Nephron progenitor cell (in vitro differentiated cells): Measurements from ENCODE around the gene ARHGEF37.

Source experiments
- DNase-seq: peaks from one replicate; pipeline ENCODE4 v3.0.0; 2021
- H3K27ac Mint-ChIP-seq: 2 replicates; pipeline ENCODE4 v1.8.0; 2021; ENCODE audit warnings: mild to moderate bottlenecking, moderate library complexity, mixed read lengths
- H3K27me3 Mint-ChIP-seq: 2 replicates; pipeline ENCODE4 v1.8.0; 2021; ENCODE audit warnings: mild to moderate bottlenecking, low read depth, mixed read lengths; ENCODE audit not compliant: poor library complexity
- H3K36me3 Mint-ChIP-seq: 2 replicates; pipeline ENCODE4 v1.8.0; 2021; ENCODE audit warnings: low read depth, mixed read lengths
- H3K4me1 Mint-ChIP-seq: 2 replicates; pipeline ENCODE4 v1.8.0; 2021; ENCODE audit warnings: mixed read lengths
- H3K4me3 Mint-ChIP-seq: 2 replicates; pipeline ENCODE4 v1.8.0; 2021; ENCODE audit warnings: mild to moderate bottlenecking, moderate library complexity, mixed read lengths
- H3K9me3 Mint-ChIP-seq: 2 replicates; pipeline ENCODE4 v1.8.0; 2021; ENCODE audit warnings: mild to moderate bottlenecking, moderate library complexity, mixed read lengths
- CTCF ChIP-seq: fragments of 200-600 bp; sonication (generic); IDR thresholded peaks from 2 replicates; pipeline ENCODE4 v1.5.0; 2021; ENCODE audit warnings: antibody characterized with exemption

ARHGEF37 gene

GRCh38 chr5:149654883-149655505, 73.7 kb downstream of the ARHGEF37 start:
- Mint-ChIP-seq H3K9me3 (no peaks in the 10 kb centered on the region), H3K27ac (no peak overlapping the region), H3K4me1 (peaks cover 20% of the 10 kb centered on the region), H3K36me3 (no peaks in the 10 kb centered on the region), H3K4me3 (no peak overlapping the region), H3K27me3 (peaks cover 15% of the 10 kb centered on the region)
- DNase-seq: no peak
- no peak for TF ChIP-seq CTCF

DNA sequence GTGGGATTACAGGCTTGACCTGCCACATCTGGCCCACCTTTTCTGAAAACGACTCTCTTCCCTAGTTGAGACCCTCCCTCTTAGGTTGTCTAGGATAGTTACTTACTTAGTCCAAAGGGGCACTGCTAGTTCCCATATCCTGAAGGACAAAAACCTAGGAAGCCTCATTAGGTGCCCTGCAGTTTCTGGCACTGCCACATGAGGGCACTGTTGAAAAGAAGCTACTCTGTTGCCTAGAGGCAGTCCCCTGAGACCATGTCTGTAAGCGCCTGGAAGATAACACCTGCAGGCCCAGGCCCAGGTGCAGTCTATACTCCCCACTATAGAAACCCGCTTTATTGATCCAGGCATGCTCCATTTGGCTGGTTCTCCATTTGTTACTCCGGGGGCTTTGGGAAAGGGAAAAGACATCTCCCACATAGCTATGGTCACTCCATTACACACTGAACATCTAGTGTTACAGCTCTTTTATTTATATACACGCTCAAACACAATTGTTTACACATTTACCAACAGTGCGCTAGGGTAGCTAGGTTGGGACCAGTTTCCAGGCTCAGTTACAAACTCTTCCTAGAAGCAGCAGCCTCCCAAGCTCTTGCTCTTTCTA, 75.4 kb downstream of the ARHGEF37 start:
- no peak overlapping the region for H3K27ac Mint-ChIP-seq
- peaks cover 20% of the 10 kb centered on the region for H3K4me1 Mint-ChIP-seq
- no peak overlapping the region for H3K4me3 Mint-ChIP-seq
- peaks cover 15% of the 10 kb centered on the region for H3K27me3 Mint-ChIP-seq
- peak; percentile 56 for DNase-seq
- TF ChIP-seq CTCF: peak; percentile 63
- no peaks in the 10 kb centered on the region for H3K36me3 Mint-ChIP-seq
- H3K9me3 Mint-ChIP-seq: no peaks in the 10 kb centered on the region

GRCh38 chr5:149657324-149657723, 76.0 kb downstream of the ARHGEF37 start:
- Mint-ChIP-seq H3K27ac (no peak overlapping the region), H3K36me3 (no peaks in the 10 kb centered on the region), H3K27me3 (peaks cover 15% of the 10 kb centered on the region), H3K4me1 (peaks cover 20% of the 10 kb centered on the region), H3K9me3 (no peaks in the 10 kb centered on the region), H3K4me3 (no peak overlapping the region)
- no peak for DNase-seq
- no peak for TF ChIP-seq CTCF

GRCh38 chr5:149658299-149658698, 77.0 kb downstream of the ARHGEF37 start:
- H3K4me3 Mint-ChIP-seq: no peak overlapping the region
- H3K27me3 Mint-ChIP-seq: peaks cover 12% of the 10 kb centered on the region
- peaks cover 20% of the 10 kb centered on the region for H3K4me1 Mint-ChIP-seq
- no peaks in the 10 kb centered on the region for H3K9me3 Mint-ChIP-seq
- TF ChIP-seq CTCF: no peak
- H3K36me3 Mint-ChIP-seq: no peaks in the 10 kb centered on the region
- H3K27ac Mint-ChIP-seq: no peak overlapping the region
- no peak for DNase-seq

- DNase-seq: no peak
- no peak for TF ChIP-seq CTCF
- Mint-ChIP-seq H3K4me1 (peaks cover 22% of the 10 kb centered on the region), H3K36me3 (peaks cover 5% of the 10 kb centered on the region), H3K4me3 (no peak overlapping the region), H3K27ac (peak overlapping the region; percentile 72), H3K27me3 (peaks cover 5% of the 10 kb centered on the region), H3K9me3 (peaks cover 19% of the 10 kb centered on the region)
Observed at GRCh38 chr5:149664083-149664482, 82.8 kb downstream of the ARHGEF37 start.
